Kidney (tissue), 14 donors: ENCODE results near the gene PNMA8B. TPM values are rescaled to one million over a fixed set of nuclear protein-coding genes. Genes with fewer than 3 reads are reported as not detected.

Experiments
- DNase-seq, 5 donors: peaks; one replicate each; pipeline ENCODE4 v3.0.0-alpha.2; 2013 to 2020
- FAIRE-seq: peaks from 2 replicates; lab custom pipeline; 2012; peaks lifted over from hg19 to GRCh38; lab: Jason Lieb, UNC
- H3K27ac ChIP-seq, 2 donors: one replicate each; pipeline ENCODE4 v1.7.0; 2013; ENCODE audit warnings: low read depth in 2 of 2, low read length in 2 of 2, inconsistent platforms in 1 of 2
- H3K27me3 ChIP-seq: one replicate; pipeline ENCODE4 v1.7.1; 2013; ENCODE audit warnings: low read length, inconsistent platforms; ENCODE audit not compliant: control insufficient read depth, insufficient read depth
- H3K36me3 ChIP-seq, 3 donors: one replicate each; pipeline versions ENCODE4 v1.7.0 to v1.7.1; 2013; ENCODE audit warnings: low read length in 3 of 3, control low read depth in 1 of 3, inconsistent platforms in 1 of 3; ENCODE audit not compliant: insufficient read depth in 3 of 3, control insufficient read depth in 2 of 3
- H3K4me1 ChIP-seq, 3 donors: one replicate each; pipeline versions ENCODE4 v1.7.0 to v1.7.1; 2013; ENCODE audit warnings: low read length in 3 of 3, inconsistent platforms in 1 of 3, low read depth in 1 of 3; ENCODE audit not compliant: control insufficient read depth in 2 of 3, insufficient read depth in 2 of 3
- H3K4me3 ChIP-seq, 3 donors: one replicate each; pipeline versions ENCODE4 v1.7.0 to v1.8.1; 2013; ENCODE audit warnings: low read length in 3 of 3, control low read depth in 1 of 3, inconsistent platforms in 1 of 3
- H3K9ac ChIP-seq, 3 donors: one replicate each; pipeline versions ENCODE4 v1.7.0 to v1.7.1; 2013; ENCODE audit warnings: low read length in 3 of 3, control low read depth in 1 of 3, inconsistent platforms in 1 of 3
- H3K9me3 ChIP-seq, 3 donors: one replicate each; pipeline versions ENCODE4 v1.7.0 to v1.7.1; 2013; ENCODE audit warnings: low read length in 3 of 3, control low read depth in 1 of 3, inconsistent platforms in 1 of 3; ENCODE audit not compliant: control insufficient read depth in 2 of 3, insufficient read depth in 1 of 3
- intact Hi-C: fragments of 100-400 bp; cut with DNase I; formaldehyde crosslinking; loops from one replicate; pipeline ENCODE4 v1.11.1; 2022
- polyA plus RNA-seq: library from polyadenylated mRNA; stranded (reverse); fragments of 350-450 nt; fragmentation: Illumina TruSeq; extraction: RNeasy Lipid Tissue Mini Kit (QIAGEN cat#74804); gene quantifications from one replicate; pipeline ENCODE4 v1.2.3, GENCODE V29; 2014; ENCODE audit warnings: low read depth, low replicate concordance; ENCODE audit not compliant: insufficient read depth
- total RNA-seq: library from RNA; stranded (reverse); fragmentation: NEBNext Ultra II Directional; extraction: Animal tissue kit (Norgen Biotek cat#: 25700); gene quantifications from one replicate; pipeline ENCODE4 v1.2.1, GENCODE V29; 2021
- TF ChIP-seq, protein P1 (sequence below): IDR thresholded peaks from 3 replicates; pipeline ENCODE4 v1.5.1; 2012; ENCODE audit warnings: mild to moderate bottlenecking, moderate library complexity, borderline replicate concordance; ENCODE audit not compliant: insufficient read depth; ENCODE audit errors: extremely low read depth
- donor health status: control.
- donor health status: control.
- donor health status: control.
- donor health status: control.
- donor health status: control.
- donor health status: DM: yes; HTN: yes; CAD: no.
- donor health status: Normal renal cell carcinoma (clear cell type).

PNMA8B gene
- total and polyA plus RNA-seq, 2 donors from 2014 or later: 0.67 to 1.3 TPM

DNA sequence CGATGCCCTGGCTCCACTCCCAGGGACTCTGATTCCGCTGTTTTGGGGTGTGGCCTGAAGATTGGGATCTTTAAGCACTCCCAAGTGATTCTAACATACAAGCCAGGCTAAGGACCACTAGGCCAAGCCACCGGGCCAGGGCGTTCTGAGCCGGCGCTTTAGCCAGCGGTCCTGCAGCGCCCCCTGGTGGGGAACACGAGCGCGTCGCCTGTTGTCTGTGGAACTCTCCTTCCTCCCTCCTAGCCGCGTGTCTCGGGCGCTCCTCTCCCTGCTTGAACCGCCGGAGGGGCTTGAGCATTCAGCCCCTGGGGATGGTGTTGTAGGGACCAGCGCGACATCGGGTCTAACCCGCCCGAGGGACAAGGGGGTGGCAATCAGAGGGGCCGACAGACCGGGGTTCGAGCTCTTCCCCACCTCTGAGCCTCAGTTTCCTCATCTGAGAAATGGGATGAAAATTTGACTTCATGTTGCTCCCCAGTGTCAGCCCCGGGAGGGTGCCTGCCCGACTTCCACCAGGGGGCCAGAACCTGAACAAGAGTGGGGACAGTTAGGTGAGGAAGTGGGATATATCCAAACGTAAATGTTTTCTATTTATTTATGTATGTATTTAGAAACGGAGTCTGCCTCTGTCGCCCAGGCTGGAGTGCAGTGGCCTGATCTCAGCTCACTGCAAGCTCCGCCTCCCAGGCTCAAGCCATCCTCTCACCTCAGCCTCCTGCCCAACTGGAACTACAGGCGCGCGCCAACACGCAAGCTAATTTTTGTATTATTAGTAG lies 18.0 kb upstream of the PNMA8B start:
- intact Hi-C loops: loop anchor here (10.0 kb wide), 1 partner anchor 229 kb away; no protein-coding TSS in a partner anchor
- no peaks in the 10 kb centered on the region for H3K27me3 ChIP-seq
- no peak overlapping the region for H3K4me3 ChIP-seq
- peaks cover 0 to 8% (median 4%) of the 10 kb centered on the region in 3 donors for H3K9me3 ChIP-seq
- no peak for FAIRE-seq
- TF ChIP-seq, protein P1, sequence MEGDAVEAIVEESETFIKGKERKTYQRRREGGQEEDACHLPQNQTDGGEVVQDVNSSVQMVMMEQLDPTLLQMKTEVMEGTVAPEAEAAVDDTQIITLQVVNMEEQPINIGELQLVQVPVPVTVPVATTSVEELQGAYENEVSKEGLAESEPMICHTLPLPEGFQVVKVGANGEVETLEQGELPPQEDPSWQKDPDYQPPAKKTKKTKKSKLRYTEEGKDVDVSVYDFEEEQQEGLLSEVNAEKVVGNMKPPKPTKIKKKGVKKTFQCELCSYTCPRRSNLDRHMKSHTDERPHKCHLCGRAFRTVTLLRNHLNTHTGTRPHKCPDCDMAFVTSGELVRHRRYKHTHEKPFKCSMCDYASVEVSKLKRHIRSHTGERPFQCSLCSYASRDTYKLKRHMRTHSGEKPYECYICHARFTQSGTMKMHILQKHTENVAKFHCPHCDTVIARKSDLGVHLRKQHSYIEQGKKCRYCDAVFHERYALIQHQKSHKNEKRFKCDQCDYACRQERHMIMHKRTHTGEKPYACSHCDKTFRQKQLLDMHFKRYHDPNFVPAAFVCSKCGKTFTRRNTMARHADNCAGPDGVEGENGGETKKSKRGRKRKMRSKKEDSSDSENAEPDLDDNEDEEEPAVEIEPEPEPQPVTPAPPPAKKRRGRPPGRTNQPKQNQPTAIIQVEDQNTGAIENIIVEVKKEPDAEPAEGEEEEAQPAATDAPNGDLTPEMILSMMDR: peak; percentile 97
- peak; percentile 72 to 93 (median 90) for DNase-seq
- no peak overlapping the region for H3K27ac ChIP-seq
- H3K9ac ChIP-seq: no peak overlapping the region
- H3K4me1 ChIP-seq: no peaks in the 10 kb centered on the region
- H3K36me3 ChIP-seq: no peaks in the 10 kb centered on the region

DNA sequence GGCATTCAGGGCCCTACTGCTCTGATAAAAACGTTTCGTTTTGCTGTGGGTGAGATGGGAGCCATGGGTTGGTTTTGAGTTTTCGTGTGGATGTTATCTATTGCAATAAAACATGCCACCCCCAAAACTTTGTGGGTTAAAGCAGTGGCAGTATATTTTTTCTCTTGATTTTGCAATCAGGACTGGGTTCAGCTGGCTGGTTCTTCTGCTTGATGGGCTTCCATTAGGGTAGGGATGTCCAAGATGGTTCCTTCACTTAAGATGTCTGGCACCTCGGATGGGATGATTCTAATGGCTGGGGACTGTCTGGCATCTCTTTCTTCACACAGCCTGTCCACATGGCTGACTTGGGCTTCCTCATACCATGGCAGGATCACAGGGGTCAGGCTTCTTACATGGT lies 15.6 kb upstream of the PNMA8B start:
- H3K9ac ChIP-seq: no peak overlapping the region
- FAIRE-seq: no peak
- TF ChIP-seq, protein P1: no peak
- no peaks in the 10 kb centered on the region for H3K4me1 ChIP-seq
- H3K9me3 ChIP-seq: peaks cover 0 to 8% (median 4%) of the 10 kb centered on the region in 3 donors
- H3K4me3 ChIP-seq: no peak overlapping the region
- no peaks in the 10 kb centered on the region for H3K36me3 ChIP-seq
- H3K27me3 ChIP-seq: no peaks in the 10 kb centered on the region
- H3K27ac ChIP-seq: no peak overlapping the region
- intact Hi-C loops: loop anchor here (10.0 kb wide), 1 partner anchor 226 kb away; no protein-coding TSS in a partner anchor
- no peak for DNase-seq

DNA sequence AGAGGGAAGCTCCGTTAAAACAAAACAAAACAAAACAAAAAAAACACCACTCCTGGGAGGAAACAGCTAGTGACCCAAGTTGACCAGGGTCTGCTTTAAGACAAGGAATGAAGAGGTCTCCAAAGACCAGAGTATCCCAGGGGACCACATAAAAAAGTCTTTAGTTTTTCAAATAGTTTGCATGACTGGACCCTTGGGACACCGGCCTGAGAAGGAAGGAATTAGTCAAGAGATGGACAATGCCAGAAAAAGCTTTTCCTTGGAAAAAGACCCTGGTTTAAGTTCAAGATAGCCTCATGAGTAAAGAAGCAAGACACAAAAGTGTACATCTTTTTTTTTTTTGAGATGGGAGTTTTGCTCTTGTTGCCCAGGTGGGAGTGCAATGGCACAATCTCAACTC lies 12.5 kb upstream of the PNMA8B start:
- no peak overlapping the region for H3K9ac ChIP-seq
- no peak for FAIRE-seq
- no peak overlapping the region for H3K27ac ChIP-seq
- no peaks in the 10 kb centered on the region for H3K27me3 ChIP-seq
- no peak overlapping the region for H3K4me3 ChIP-seq
- intact Hi-C loops: no loop called here
- H3K9me3 ChIP-seq: peaks cover 0 to 13% (median 4%) of the 10 kb centered on the region in 3 donors
- H3K4me1 ChIP-seq: no peaks in the 10 kb centered on the region
- TF ChIP-seq, protein P1: no peak
- no peaks in the 10 kb centered on the region for H3K36me3 ChIP-seq
- DNase-seq: no peak
